ENCODE measurements around the gene FAM180B.

- TF ChIP-seq POLR2A (IDR thresholded peaks at IDR 0.05) = no peak
- TF ChIP-seq CTCF (IDR thresholded peaks at IDR 0.05) = no peak
These were observed 2.6 kb upstream of the FAM180B start for GRCh38 chr11:47583844-47584243.

Measured in adrenal gland (tissue), 5 donors.